ENCODE results near the gene GAL3ST3. TPM values are rescaled to one million over a fixed set of nuclear protein-coding genes. Genes with fewer than 3 reads are reported as not detected.

GAL3ST3 gene
- total and polyA plus RNA-seq, 2 donors (not counting 1 experiment from before 2014, with no cell fraction given): not detected

GRCh38 chr11:66059966-66060680 is 11.2 kb upstream of the GAL3ST3 start:
- no peak for ATAC-seq (ENCODE audit: low read depth)
- Histone ChIP-seq H2AFZ (ENCODE audit: insufficient read depth, low read depth, low read length, poor library complexity, severe bottlenecking) (no peak overlapping the region), H3K4me3 (ENCODE audit: control extremely low read depth in 1 of 5, extremely low read depth in 1 of 5, insufficient read depth in 1 of 5, low read depth in 2 of 5, low read length in 4 of 5) (no peak overlapping the region), H3K27me3 (replicated peaks in 1 of 4; ENCODE audit: control extremely low read depth in 1 of 4, control insufficient read depth in 3 of 4, insufficient read depth in 4 of 4, low read length in 3 of 4) (no peaks in the 10 kb centered on the region), H3K9ac (ENCODE audit: low read length) (no peak overlapping the region), H4K20me1 (ENCODE audit: control insufficient read depth, insufficient read depth, low read length, poor library complexity, severe bottlenecking) (peaks cover 26% of the 10 kb centered on the region), H3K79me2 (ENCODE audit: control insufficient read depth, insufficient read depth, low read length) (peaks cover 67% of the 10 kb centered on the region), H3K4me2 (replicated peaks; ENCODE audit: low read depth, low read length, poor library complexity, severe bottlenecking) (no peak overlapping the region), H3K36me3 (replicated peaks in 1 of 2; ENCODE audit: control extremely low read depth in 1 of 2, control insufficient read depth in 1 of 2, extremely low read depth in 1 of 2, insufficient read depth in 2 of 2, low read length in 1 of 2) (peaks cover 4 to 96% of the 10 kb centered on the region in 2 experiments), H3K9me3 (ENCODE audit: control extremely low read depth in 1 of 3, control insufficient read depth in 2 of 3, insufficient read depth in 1 of 3, low read length in 2 of 3) (no peaks in the 10 kb centered on the region), H3K27ac (ENCODE audit: low read length in 2 of 2) (no peak overlapping the region), H3K4me1 (ENCODE audit: control insufficient read depth in 2 of 2, insufficient read depth in 2 of 2, low read length in 2 of 2) (peaks cover 0 to 6% of the 10 kb centered on the region in 2 donors)
- peaks cover 21% of the 10 kb centered on the region for H3K4me1 Mint-ChIP-seq
- no peak for DNase-seq
- WGBS (ENCODE audit: insufficient coverage): 96% methylated on average over 7 of the region's 8 CpGs
- H3K27me3 Mint-ChIP-seq: no peaks in the 10 kb centered on the region
- intact Hi-C loops (cut with micrococcal nuclease): no loop called here
- TF ChIP-seq EZH2 (IDR thresholded peaks at IDR 0.05; ENCODE audit: borderline replicate concordance, insufficient read depth, low read depth, low read length, poor library complexity, severe bottlenecking) (no peak), CTCF (IDR thresholded peaks at IDR 0.05) (no peak)
- H3K9me3 Mint-ChIP-seq (ENCODE audit: insufficient read depth): no peaks in the 10 kb centered on the region
- ChIA-PET CTCF (interaction anchor here (1.1 to 3.0 kb wide), 4 partner anchors 8 to 77 kb away, joined by 3 to 17 read pairs (median 4); no protein-coding TSS in a partner anchor), POLR2A (no interaction called here)
- H3K27ac Mint-ChIP-seq: no peak overlapping the region
- no peak overlapping the region for H3K4me3 Mint-ChIP-seq

DNA sequence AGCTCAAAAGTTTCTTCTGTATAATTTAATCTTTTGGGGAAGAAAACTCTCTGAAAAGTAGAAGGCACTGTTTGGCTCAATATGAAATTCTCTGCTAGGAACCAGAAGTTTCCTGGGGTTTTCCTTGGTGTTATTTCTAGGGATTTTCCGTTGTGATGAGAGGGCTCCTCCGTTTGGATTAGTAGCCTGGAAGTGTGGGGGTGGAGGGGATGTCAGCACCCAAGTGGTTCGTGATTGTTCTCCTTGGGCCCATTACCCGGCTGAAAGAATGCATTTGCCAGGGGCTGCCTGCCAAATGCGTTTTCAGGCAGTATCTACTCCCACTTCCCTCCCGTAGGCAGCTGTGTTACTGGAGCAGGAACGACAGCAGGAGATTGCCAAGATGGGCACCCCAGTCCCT is 7.5 kb upstream of the GAL3ST3 start:
- Mint-ChIP-seq H3K27me3 (no peaks in the 10 kb centered on the region), H3K4me1 (peaks cover 29% of the 10 kb centered on the region), H3K27ac (no peak overlapping the region), H3K9me3 (ENCODE audit: insufficient read depth) (no peaks in the 10 kb centered on the region), H3K4me3 (no peak overlapping the region)
- WGBS (ENCODE audit: insufficient coverage): 97% methylated on average over 7 of the region's 7 CpGs
- Histone ChIP-seq H3K27me3 (replicated peaks in 1 of 4; ENCODE audit: control extremely low read depth in 1 of 4, control insufficient read depth in 3 of 4, insufficient read depth in 4 of 4, low read length in 3 of 4) (no peaks in the 10 kb centered on the region), H3K4me1 (ENCODE audit: control insufficient read depth in 2 of 2, insufficient read depth in 2 of 2, low read length in 2 of 2) (peaks cover 9 to 20% of the 10 kb centered on the region in 2 donors), H3K36me3 (replicated peaks in 1 of 2; ENCODE audit: control extremely low read depth in 1 of 2, control insufficient read depth in 1 of 2, extremely low read depth in 1 of 2, insufficient read depth in 2 of 2, low read length in 1 of 2) (peaks cover 0 to 74% of the 10 kb centered on the region in 2 experiments), H3K79me2 (ENCODE audit: control insufficient read depth, insufficient read depth, low read length) (peaks cover 79% of the 10 kb centered on the region), H4K20me1 (ENCODE audit: control insufficient read depth, insufficient read depth, low read length, poor library complexity, severe bottlenecking) (peaks cover 44% of the 10 kb centered on the region), H3K4me3 (ENCODE audit: control extremely low read depth in 1 of 5, extremely low read depth in 1 of 5, insufficient read depth in 1 of 5, low read depth in 2 of 5, low read length in 4 of 5) (no peak overlapping the region), H3K4me2 (replicated peaks; ENCODE audit: low read depth, low read length, poor library complexity, severe bottlenecking) (no peak overlapping the region), H3K9me3 (ENCODE audit: control extremely low read depth in 1 of 3, control insufficient read depth in 2 of 3, insufficient read depth in 1 of 3, low read length in 2 of 3) (no peaks in the 10 kb centered on the region), H3K9ac (ENCODE audit: low read length) (no peak overlapping the region), H3K27ac (ENCODE audit: low read length in 2 of 2) (no peak overlapping the region), H2AFZ (ENCODE audit: insufficient read depth, low read depth, low read length, poor library complexity, severe bottlenecking) (no peak overlapping the region)
- TF ChIP-seq EZH2 (IDR thresholded peaks at IDR 0.05; ENCODE audit: borderline replicate concordance, insufficient read depth, low read depth, low read length, poor library complexity, severe bottlenecking): no peak
- no peak for TF ChIP-seq CTCF (IDR thresholded peaks at IDR 0.05)
- ChIA-PET CTCF (interaction anchor here (0.7 to 8.0 kb wide), 5 partner anchors 11 to 196 kb away, joined by 3 to 78 read pairs (median 6); partner anchors contain the start of genes MUS81 and PACS1), POLR2A (interaction anchor here (0.7 kb wide), 2 partner anchors 11 to 345 kb away, joined by 3 to 8 read pairs; no protein-coding TSS in a partner anchor)
- DNase-seq: no peak
- intact Hi-C loops (cut with micrococcal nuclease): no loop called here
- no peak for ATAC-seq (ENCODE audit: low read depth)
